Activated naive CD8-positive, alpha-beta T cell (primary cell): Measurements from ENCODE around the gene ATP10A.

ENCODE experiments used
- H3K27ac Mint-ChIP-seq: one replicate; pipeline ENCODE4 v1.8.0; 2021; ENCODE audit warnings: mixed read lengths
- H3K27me3 Mint-ChIP-seq: one replicate; pipeline ENCODE4 v1.8.0; 2021; ENCODE audit warnings: mixed read lengths
- H3K36me3 Mint-ChIP-seq: one replicate; pipeline ENCODE4 v1.8.0; 2021; ENCODE audit warnings: mixed read lengths
- H3K4me1 Mint-ChIP-seq: one replicate; pipeline ENCODE4 v1.8.0; 2021; ENCODE audit warnings: low read depth, mixed read lengths
- H3K4me3 Mint-ChIP-seq: one replicate; pipeline ENCODE4 v1.8.0; 2021; ENCODE audit warnings: mild to moderate bottlenecking, mixed read lengths
- H3K9me3 Mint-ChIP-seq: one replicate; pipeline ENCODE4 v1.8.0; 2021; ENCODE audit warnings: low read depth, mixed read lengths

Gene ATP10A

GRCh38 chr15:25706176-25706955, 156.8 kb downstream of the ATP10A start:
- Mint-ChIP-seq H3K36me3 (no peaks in the 10 kb centered on the region), H3K27ac (no peak overlapping the region)

DNA sequence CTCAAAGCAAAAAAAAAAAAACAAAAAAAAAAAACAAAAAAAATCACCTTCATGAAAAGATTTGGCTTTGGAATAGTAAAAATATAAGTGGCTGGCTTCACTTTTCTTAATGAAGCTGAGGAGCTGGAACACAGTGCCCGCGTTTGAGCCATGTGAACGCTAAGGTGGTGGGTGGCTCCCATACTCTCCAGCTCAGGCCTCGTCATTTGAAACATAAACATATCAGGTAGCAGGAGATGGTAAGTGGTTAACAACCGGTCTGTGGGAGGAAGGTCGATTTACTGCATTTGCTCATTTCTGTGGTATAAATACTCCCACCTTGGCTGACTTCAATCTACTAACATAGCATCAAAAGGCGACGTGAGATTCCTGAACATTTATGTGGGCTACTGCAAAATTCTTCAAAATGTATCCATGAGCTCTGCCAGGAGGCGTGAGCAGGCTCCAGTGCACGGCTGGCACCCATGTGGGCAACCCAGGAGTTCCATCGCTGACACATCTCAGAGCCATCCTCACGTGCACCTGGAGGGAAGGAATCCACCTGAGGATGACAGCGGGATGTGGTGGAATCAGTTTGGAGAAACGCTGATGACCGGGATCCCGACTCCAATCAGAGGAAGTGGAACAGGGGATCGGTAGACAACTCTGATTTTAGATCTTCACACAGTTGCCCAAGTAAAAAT, 157.6 kb downstream of the ATP10A start:
- H3K27me3 Mint-ChIP-seq, result no peaks in the 10 kb centered on the region
- H3K4me1 Mint-ChIP-seq, result no peaks in the 10 kb centered on the region
- no peak overlapping the region for H3K4me3 Mint-ChIP-seq
- H3K9me3 Mint-ChIP-seq, result no peaks in the 10 kb centered on the region
- no peaks in the 10 kb centered on the region for H3K36me3 Mint-ChIP-seq
- no peak overlapping the region for H3K27ac Mint-ChIP-seq

More at GRCh38 chr15:25706176-25706955, 156.8 kb downstream of the ATP10A start:
- Mint-ChIP-seq H3K4me1 (no peaks in the 10 kb centered on the region), H3K9me3 (no peaks in the 10 kb centered on the region), H3K27me3 (no peaks in the 10 kb centered on the region), H3K4me3 (no peak overlapping the region)

GRCh38 chr15:25703726-25704125, 159.4 kb downstream of the ATP10A start:
- no peak overlapping the region for H3K27ac Mint-ChIP-seq

DNA sequence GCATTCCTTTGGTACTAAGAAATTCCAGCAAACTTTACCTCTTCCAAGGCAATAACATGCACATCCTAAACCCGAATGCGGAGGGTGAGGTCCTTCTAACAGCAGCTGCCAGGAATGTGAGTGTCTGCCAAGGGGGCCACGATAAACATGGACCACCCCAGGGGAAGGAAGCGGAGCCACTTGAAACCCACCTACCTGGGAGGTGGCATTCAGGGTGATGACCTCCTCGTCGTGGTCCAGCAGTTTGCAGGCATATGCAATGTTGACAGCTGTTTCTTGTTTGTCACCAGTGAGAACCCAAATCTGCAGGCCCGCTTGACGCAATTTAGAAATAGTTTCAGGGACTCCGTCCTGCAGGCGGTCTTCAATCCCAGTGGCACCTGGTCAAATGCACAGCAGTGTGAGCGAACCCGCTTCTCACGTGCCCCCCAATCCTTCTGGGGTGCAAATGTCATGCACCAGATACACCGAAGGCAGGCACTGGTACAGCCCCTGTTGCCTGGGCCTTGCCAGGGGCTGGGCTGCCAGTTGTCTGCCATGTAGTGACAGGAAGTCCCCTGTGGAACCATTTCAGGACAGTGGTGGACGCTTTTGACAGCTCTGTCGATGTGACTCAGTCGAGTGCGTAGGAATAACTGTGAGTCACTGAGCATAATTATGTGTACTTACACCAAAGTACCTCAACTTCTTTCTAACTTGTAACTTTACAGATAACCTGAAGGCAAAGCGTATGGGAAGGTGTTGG, 161.2 kb downstream of the ATP10A start:
- no peak overlapping the region for H3K27ac Mint-ChIP-seq
- no peak overlapping the region for H3K4me3 Mint-ChIP-seq
- H3K36me3 Mint-ChIP-seq, result peaks cover 6% of the 10 kb centered on the region
- H3K9me3 Mint-ChIP-seq, result no peaks in the 10 kb centered on the region
- H3K27me3 Mint-ChIP-seq, result no peaks in the 10 kb centered on the region
- no peaks in the 10 kb centered on the region for H3K4me1 Mint-ChIP-seq

More at GRCh38 chr15:25703726-25704125, 159.4 kb downstream of the ATP10A start:
- Mint-ChIP-seq H3K9me3 (no peaks in the 10 kb centered on the region), H3K4me3 (no peak overlapping the region), H3K4me1 (no peaks in the 10 kb centered on the region), H3K27me3 (no peaks in the 10 kb centered on the region), H3K36me3 (peaks cover 2% of the 10 kb centered on the region)

GRCh38 chr15:25700916-25701315, 162.2 kb downstream of the ATP10A start:
- peaks cover 8% of the 10 kb centered on the region for H3K36me3 Mint-ChIP-seq
- H3K27ac Mint-ChIP-seq, result no peak overlapping the region
- no peaks in the 10 kb centered on the region for H3K4me1 Mint-ChIP-seq
- no peaks in the 10 kb centered on the region for H3K9me3 Mint-ChIP-seq
- H3K4me3 Mint-ChIP-seq, result no peak overlapping the region
- no peaks in the 10 kb centered on the region for H3K27me3 Mint-ChIP-seq

DNA sequence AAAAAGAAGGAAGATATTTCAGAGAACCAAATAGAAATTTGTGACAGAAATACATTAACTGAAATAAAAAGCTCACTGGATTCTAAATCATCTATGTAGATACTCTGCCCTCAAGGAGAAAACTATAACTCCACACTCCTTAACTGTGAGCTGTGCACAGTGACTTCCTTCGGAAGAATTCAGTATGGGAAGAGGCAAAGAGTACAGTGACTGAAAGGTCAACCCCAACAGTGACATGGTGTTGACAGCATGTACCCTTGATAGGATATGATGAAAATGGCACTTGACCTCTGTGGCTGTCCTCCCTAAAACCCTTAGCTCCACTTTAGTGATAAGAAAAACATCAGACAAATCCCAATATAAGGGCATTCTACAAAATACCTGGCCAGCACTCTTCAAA, 165.5 kb downstream of the ATP10A start:
- Mint-ChIP-seq H3K4me3 (no peak overlapping the region), H3K27ac (no peak overlapping the region), H3K4me1 (no peaks in the 10 kb centered on the region), H3K9me3 (no peaks in the 10 kb centered on the region), H3K27me3 (no peaks in the 10 kb centered on the region), H3K36me3 (peaks cover 10% of the 10 kb centered on the region)

DNA sequence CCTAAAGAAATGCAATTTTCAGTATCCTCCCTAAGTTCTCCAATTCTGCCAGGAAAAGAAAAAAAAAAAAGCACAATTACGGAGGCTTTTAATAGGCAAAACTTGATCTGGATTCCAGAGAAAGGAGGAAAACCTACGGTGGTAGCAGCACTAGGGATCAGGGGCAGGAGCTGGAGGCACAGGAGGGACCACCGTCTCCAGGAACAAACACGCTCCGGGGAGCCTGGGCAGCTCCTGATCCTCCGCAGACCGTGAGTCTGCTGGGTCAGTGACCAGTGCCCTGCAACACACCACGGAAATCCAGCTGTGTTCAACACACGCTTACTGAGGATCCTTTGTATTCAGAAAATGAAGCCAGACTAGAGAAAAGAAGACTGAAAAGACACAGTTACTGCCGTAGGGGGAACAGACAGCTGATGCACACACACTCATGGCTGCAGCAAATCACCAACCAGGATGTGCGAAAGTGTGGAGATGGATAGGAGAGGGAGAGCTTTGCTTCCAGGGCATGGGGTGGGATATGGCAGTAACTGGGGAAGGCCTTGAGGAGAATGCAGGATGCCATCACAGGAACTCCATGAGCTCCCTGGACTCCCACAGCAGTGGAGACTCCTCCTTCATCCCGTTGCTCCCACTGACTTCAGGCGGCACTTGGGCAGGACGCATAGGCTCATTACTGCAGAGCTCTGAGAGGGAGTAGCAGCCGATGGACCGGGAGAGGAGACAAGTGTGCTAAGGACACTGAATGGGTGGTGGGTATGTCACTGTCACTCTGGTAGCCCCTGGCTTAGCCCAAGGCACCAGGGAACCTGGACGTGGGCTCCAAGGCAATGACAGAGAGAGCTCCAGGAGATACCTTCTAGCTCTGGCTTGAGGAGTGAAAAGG, 167.0 kb downstream of the ATP10A start:
- Mint-ChIP-seq H3K4me1 (no peaks in the 10 kb centered on the region), H3K9me3 (no peaks in the 10 kb centered on the region), H3K27ac (no peak overlapping the region), H3K36me3 (peaks cover 12% of the 10 kb centered on the region), H3K4me3 (no peak overlapping the region), H3K27me3 (no peaks in the 10 kb centered on the region)

- Mint-ChIP-seq H3K9me3 (no peaks in the 10 kb centered on the region), H3K36me3 (peaks cover 14% of the 10 kb centered on the region), H3K27ac (no peak overlapping the region), H3K4me3 (no peak overlapping the region), H3K4me1 (no peaks in the 10 kb centered on the region), H3K27me3 (no peaks in the 10 kb centered on the region)
These were observed 168.3 kb downstream of the ATP10A start for GRCh38 chr15:25694823-25695312.

GRCh38 chr15:25694239-25694584, 168.9 kb downstream of the ATP10A start:
- Mint-ChIP-seq H3K4me3 (no peak overlapping the region), H3K36me3 (peaks cover 13% of the 10 kb centered on the region), H3K27me3 (no peaks in the 10 kb centered on the region), H3K4me1 (no peaks in the 10 kb centered on the region), H3K9me3 (no peaks in the 10 kb centered on the region), H3K27ac (no peak overlapping the region)

DNA sequence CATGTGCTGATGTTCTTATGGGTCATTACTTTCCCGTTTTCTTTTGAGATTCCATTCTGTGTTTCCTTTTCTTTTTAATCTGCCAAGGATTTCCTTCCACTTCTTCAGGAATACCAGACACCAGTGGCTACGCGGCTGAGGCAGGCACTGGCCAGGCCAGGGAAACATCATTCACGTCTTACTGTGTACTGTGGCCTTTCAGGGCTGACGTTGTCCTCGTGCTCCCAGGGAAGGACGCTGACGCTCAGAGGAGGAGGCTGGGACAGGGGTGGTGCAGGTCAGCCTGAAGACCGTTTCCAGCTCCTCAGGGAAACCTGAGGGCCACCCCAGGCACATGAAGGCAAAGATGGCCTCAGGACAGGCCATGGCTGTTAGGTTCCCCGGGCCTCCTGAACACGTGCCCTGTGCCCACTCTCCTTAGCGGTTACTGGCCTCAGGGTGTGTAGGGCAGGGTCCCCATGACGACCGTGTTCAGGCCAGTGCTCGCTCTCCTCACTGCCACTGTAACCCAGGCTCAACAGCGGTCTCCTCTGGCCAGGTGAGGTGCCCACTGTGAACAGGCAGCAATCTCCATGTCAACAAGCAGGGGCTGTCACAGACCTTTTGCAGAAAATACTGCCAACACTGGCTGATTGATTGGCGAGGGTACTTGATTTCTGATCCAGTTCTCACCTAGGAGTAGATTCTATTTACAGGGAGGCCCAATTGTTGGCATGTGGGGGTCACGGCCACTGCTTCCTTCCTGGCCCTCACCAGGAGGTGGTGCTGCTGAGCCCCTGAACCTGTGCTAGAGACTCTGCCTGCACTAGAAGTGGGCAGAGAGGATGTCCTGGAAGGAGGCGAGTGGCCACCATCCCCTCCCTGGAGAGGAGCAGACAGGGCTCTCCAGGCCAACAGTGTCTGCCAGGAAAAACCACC, 169.5 kb downstream of the ATP10A start:
- Mint-ChIP-seq H3K27me3 (no peaks in the 10 kb centered on the region), H3K4me1 (no peaks in the 10 kb centered on the region), H3K9me3 (no peaks in the 10 kb centered on the region), H3K4me3 (no peak overlapping the region), H3K27ac (no peak overlapping the region), H3K36me3 (peaks cover 12% of the 10 kb centered on the region)

DNA sequence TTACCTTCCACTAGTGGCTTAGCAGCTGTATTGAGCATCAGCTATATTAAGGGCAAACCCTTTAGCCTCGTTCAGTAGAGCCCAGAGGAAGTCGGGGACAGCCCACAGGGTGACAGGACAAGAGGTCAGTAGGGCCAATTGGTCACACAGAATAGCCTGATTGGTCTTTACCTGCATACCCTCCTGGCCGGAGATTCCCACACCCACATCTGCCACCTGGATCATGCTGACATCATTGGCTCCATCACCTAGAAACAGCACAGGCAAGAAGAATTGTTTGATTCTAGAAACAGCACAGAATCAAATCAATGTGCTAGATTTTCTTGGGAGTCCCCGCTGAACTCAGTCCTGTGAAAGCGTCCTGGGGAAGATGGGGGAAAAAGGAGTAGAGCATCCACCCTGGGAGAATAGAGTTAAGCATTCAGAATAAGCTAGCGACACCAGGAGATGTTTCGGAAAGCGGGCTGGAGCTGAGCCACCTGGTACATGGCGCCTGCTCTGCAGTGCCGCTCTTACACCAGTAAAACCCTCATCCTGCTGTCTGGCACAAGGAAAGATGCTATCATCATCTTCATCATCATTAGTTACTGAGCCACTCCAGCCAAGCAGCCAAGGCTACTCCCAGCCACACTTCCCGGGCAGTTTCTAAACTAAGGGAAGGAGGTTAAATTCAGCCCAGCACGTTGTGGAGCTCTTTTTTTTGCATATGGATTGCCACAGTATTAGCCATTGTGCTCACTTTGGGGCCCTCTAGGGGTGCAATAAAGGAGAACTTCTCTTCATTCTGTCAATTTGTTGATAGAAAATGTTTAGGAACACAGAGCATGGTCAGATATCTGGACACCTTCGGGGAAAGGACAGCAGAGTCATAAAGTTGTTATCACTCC, 171.3 kb downstream of the ATP10A start:
- Mint-ChIP-seq H3K9me3 (no peaks in the 10 kb centered on the region), H3K27me3 (no peaks in the 10 kb centered on the region), H3K36me3 (peaks cover 11% of the 10 kb centered on the region), H3K27ac (no peak overlapping the region), H3K4me3 (no peak overlapping the region), H3K4me1 (no peaks in the 10 kb centered on the region)

DNA sequence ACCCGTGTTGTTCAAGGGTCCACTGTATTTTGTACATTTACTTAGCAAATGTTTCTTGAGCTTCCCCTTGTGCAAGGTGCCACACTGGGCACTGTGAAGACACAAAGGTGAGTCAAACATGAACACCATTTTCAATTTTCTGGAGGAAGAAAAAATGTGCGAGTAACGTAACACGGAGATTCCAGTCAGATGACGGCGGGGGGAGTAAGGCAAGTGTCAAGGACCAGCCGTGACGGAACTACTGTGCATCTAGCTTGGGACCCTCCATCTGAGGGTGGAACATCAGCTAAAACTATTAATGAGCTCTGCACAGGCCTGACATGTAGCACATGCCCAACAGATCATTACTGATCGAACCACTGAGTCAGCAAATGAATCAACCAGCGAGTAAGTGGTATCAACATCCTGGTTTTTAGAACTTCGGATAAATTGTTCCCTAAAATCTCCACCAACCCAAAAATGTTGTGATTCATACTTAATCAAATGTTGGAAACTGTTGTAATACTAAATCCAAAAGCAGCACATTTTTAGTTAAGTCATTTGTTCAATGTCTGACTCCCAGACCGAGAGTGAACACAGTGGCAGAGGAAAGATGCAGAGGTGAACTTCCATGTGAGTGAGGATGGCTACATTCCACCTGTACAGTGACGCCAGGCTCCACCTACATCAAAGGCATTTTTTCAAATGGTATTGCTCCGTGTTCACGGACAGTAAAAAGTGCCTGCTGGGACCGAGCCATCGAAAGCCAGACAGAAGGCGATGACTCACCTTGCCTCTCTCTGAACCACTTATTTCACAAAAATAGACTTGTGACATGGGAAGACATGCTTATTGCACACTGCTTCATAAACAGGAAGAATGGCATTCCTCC, 172.2 kb downstream of the ATP10A start:
- Mint-ChIP-seq H3K36me3 (peaks cover 9% of the 10 kb centered on the region), H3K27me3 (no peaks in the 10 kb centered on the region), H3K4me1 (no peaks in the 10 kb centered on the region), H3K9me3 (no peaks in the 10 kb centered on the region), H3K4me3 (no peak overlapping the region), H3K27ac (no peak overlapping the region)
